Eye (tissue), 1 donor: ENCODE results near the gene B3GALNT2.
"Not testable (repeated sequence)": the region's sequence is repeated elsewhere in the genome, so short reads cannot be mapped to it uniquely, and the experiment has no call there.

Experiments used
- DNase-seq: peaks from one replicate; pipeline ENCODE4 v3.0.0-alpha.2; 2015

The B3GALNT2 gene

GRCh38 chr1:235504122-235504493 is at the start of gene B3GALNT2:
B3GALNT2 (minus strand) TSS chr1:235504452; CDS start chr1:235504252, 200 bp downstream.
- no peak for DNase-seq

- DNase-seq, result no peak
Measured at GRCh38 chr1:235553112-235553551, 48.9 kb upstream of the B3GALNT2 start.

- DNase-seq, result no peak
Measured at GRCh38 chr1:235552146-235552716, 48.0 kb upstream of the B3GALNT2 start.

- peak; percentile 53 for DNase-seq
Measured at GRCh38 chr1:235549351-235550139, 45.3 kb upstream of the B3GALNT2 start.

GRCh38 chr1:235546369-235547155 is 42.3 kb upstream of the B3GALNT2 start:
- DNase-seq, result not testable (repeated sequence)

GRCh38 chr1:235545292-235545930 is 41.2 kb upstream of the B3GALNT2 start:
- DNase-seq, result no peak

GRCh38 chr1:235542845-235543244 is 38.6 kb upstream of the B3GALNT2 start:
- DNase-seq, result not testable (repeated sequence)

GRCh38 chr1:235533476-235534168 is 29.4 kb upstream of the B3GALNT2 start:
- DNase-seq, result no peak

GRCh38 chr1:235532360-235532759 is 28.1 kb upstream of the B3GALNT2 start:
- no peak for DNase-seq

GRCh38 chr1:235527196-235527814 is 23.1 kb upstream of the B3GALNT2 start:
- DNase-seq, result no peak

GRCh38 chr1:235525314-235525713 is 21.1 kb upstream of the B3GALNT2 start:
- no peak for DNase-seq

GRCh38 chr1:235516862-235517446 is 12.7 kb upstream of the B3GALNT2 start:
- DNase-seq, result no peak

GRCh38 chr1:235515844-235516512 is 11.7 kb upstream of the B3GALNT2 start:
- no peak for DNase-seq

GRCh38 chr1:235513495-235514366 is 9.5 kb upstream of the B3GALNT2 start:
- peak; percentile 94 for DNase-seq

- no peak for DNase-seq
Measured at GRCh38 chr1:235511470-235512240, 7.4 kb upstream of the B3GALNT2 start.

GRCh38 chr1:235510823-235511222 is 6.6 kb upstream of the B3GALNT2 start:
- no peak for DNase-seq

GRCh38 chr1:235507623-235508022 is 3.4 kb upstream of the B3GALNT2 start:
- no peak for DNase-seq

- DNase-seq, result peak; percentile 100
Measured at GRCh38 chr1:235504494-235505222, 406 bp upstream of the B3GALNT2 start.
